Central memory CD8-positive, alpha-beta T cell (primary cell): Measurements from ENCODE around the gene AS3MT.
"Not testable (repeated sequence)": the region's sequence is repeated elsewhere in the genome, so short reads cannot be mapped to it uniquely, and the experiment has no call there.

ENCODE experiments used
- ATAC-seq: fragments of 150-1000 bp; cut with Tn5 transposase; replicated peaks from 2 replicates; pipeline ENCODE4 v1.10.0; 2022; ENCODE audit warnings: mild to moderate bottlenecking, moderate FRiP score, moderate number of reproducible peaks; ENCODE audit not compliant: poor library complexity, severe bottlenecking; ENCODE audit errors: extremely low read depth
- DNase-seq, 2 donors: peaks; one replicate each; pipeline ENCODE4 v3.0.0; 2021; ENCODE audit warnings: low spot score in 2 of 2
- H3K27ac Mint-ChIP-seq: one replicate; pipeline ENCODE4 v1.8.0; 2022; ENCODE audit warnings: low read depth, mild to moderate bottlenecking, moderate library complexity, mixed read lengths
- H3K27me3 Mint-ChIP-seq: one replicate; pipeline ENCODE4 v1.8.0; 2022; ENCODE audit warnings: mixed read lengths
- H3K36me3 Mint-ChIP-seq: one replicate; pipeline ENCODE4 v1.8.0; 2022; ENCODE audit warnings: mild to moderate bottlenecking, moderate library complexity, mixed read lengths; ENCODE audit not compliant: insufficient read depth
- H3K4me1 Mint-ChIP-seq: one replicate; pipeline ENCODE4 v1.8.0; 2022; ENCODE audit warnings: mixed read lengths
- H3K4me3 Mint-ChIP-seq: one replicate; pipeline ENCODE4 v1.8.0; 2022; ENCODE audit warnings: mild to moderate bottlenecking, moderate library complexity, mixed read lengths
- H3K9me3 Mint-ChIP-seq: one replicate; pipeline ENCODE4 v1.8.0; 2022; ENCODE audit warnings: mixed read lengths

Gene AS3MT

DNA sequence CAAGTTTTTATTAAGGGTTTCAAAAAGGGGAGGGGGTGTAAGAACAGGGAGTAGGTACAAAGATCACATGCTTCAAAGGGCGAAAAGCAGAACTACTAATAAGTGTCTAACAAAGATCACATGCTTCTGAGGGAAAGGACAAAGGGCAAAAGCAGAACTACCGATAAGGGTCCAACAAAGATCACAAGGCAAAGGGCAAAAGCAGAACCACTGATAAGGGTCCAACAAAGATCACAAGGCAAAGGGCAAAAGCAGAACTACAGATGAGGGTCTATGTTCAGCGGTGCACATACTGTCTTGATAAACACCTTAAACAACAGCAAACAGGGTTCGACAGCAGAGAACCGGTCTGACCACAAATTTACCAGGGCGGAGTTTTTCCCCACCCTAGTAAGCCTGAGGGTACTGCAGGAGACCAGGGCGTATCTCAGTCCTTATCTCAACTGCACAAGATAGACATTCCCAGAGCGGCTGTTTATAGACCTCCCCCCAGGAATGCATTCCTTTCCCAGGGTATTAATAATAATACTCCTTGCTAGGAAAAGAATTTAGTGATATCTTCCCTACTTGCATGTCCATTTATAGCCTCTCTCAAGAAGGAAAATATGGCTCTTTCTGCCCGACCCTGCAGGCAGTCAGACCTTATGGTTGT is 30.9 kb upstream of the AS3MT start:
- H3K36me3 Mint-ChIP-seq, H3K4me1 Mint-ChIP-seq, H3K4me3 Mint-ChIP-seq, H3K27ac Mint-ChIP-seq, ATAC-seq, DNase-seq: not testable (repeated sequence)
- Mint-ChIP-seq H3K9me3 (peaks cover 10% of the 10 kb centered on the region), H3K27me3 (peaks cover 65% of the 10 kb centered on the region)

DNA sequence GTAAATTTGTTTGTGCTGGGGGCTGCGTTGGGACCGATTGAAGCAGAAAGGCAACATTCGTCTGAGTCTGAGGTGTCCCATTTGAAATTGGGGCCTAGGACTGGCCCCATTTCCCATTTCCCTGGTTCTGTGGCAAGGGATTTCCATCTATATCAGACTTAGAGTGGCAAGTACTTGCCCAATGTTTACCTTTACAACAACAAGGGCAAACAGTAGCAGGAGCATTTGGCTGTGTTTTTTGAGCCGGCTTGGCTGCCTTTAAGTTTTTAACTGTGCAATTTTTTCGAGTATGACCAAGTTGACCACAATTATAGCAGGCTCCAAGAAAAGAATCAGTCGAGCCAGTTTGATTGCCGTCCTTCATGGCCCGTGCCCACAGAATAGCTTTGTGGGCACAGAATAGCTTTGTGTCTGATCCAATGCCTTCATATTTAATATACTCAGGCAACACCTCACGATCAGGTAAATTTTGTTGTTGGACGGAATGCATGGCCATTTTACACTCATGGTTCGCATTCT is 27.4 kb upstream of the AS3MT start:
- no peak for DNase-seq
- H3K27ac Mint-ChIP-seq = no peak overlapping the region
- no peaks in the 10 kb centered on the region for H3K36me3 Mint-ChIP-seq
- no peaks in the 10 kb centered on the region for H3K4me1 Mint-ChIP-seq
- H3K4me3 Mint-ChIP-seq = no peak overlapping the region
- peaks cover 10% of the 10 kb centered on the region for H3K9me3 Mint-ChIP-seq
- peaks cover 68% of the 10 kb centered on the region for H3K27me3 Mint-ChIP-seq
- no peak for ATAC-seq

- peaks cover 57% of the 10 kb centered on the region for H3K27me3 Mint-ChIP-seq
- DNase-seq, H3K36me3 Mint-ChIP-seq, H3K9me3 Mint-ChIP-seq, H3K27ac Mint-ChIP-seq, H3K4me1 Mint-ChIP-seq, H3K4me3 Mint-ChIP-seq, ATAC-seq: not testable (repeated sequence)
Measured at GRCh38 chr10:102843139-102843538, 26.1 kb upstream of the AS3MT start.

GRCh38 chr10:102844190-102844776 is 25.0 kb upstream of the AS3MT start:
- DNase-seq, ATAC-seq, H3K4me1 Mint-ChIP-seq, H3K4me3 Mint-ChIP-seq, H3K9me3 Mint-ChIP-seq, H3K36me3 Mint-ChIP-seq, H3K27ac Mint-ChIP-seq: not testable (repeated sequence)
- peaks cover 45% of the 10 kb centered on the region for H3K27me3 Mint-ChIP-seq

- Mint-ChIP-seq H3K27me3 (peaks cover 34% of the 10 kb centered on the region), H3K36me3 (no peaks in the 10 kb centered on the region), H3K4me1 (no peaks in the 10 kb centered on the region), H3K9me3 (no peaks in the 10 kb centered on the region), H3K4me3 (no peak overlapping the region), H3K27ac (no peak overlapping the region)
- DNase-seq (no peak), ATAC-seq (no peak)
Measured at GRCh38 chr10:102845352-102845902, 23.8 kb upstream of the AS3MT start.

GRCh38 chr10:102850025-102850518 is 19.2 kb upstream of the AS3MT start:
- no peaks in the 10 kb centered on the region for H3K9me3 Mint-ChIP-seq
- ATAC-seq = no peak

GRCh38 chr10:102853237-102853636 is 16.0 kb upstream of the AS3MT start:
- not testable (repeated sequence) for DNase-seq, ATAC-seq, H3K4me1 Mint-ChIP-seq, H3K9me3 Mint-ChIP-seq, H3K4me3 Mint-ChIP-seq, H3K27me3 Mint-ChIP-seq, H3K27ac Mint-ChIP-seq, H3K36me3 Mint-ChIP-seq

More at GRCh38 chr10:102850025-102850518, 19.2 kb upstream of the AS3MT start:
- Mint-ChIP-seq H3K36me3 (no peaks in the 10 kb centered on the region), H3K4me1 (peaks cover 10% of the 10 kb centered on the region), H3K27me3 (no peaks in the 10 kb centered on the region), H3K4me3 (no peak overlapping the region), H3K27ac (no peak overlapping the region)
- no peak for DNase-seq

GRCh38 chr10:102855731-102856436 is 13.4 kb upstream of the AS3MT start:
- not testable (repeated sequence) for H3K9me3 Mint-ChIP-seq, H3K27ac Mint-ChIP-seq, ATAC-seq, H3K27me3 Mint-ChIP-seq, DNase-seq, H3K36me3 Mint-ChIP-seq
- Mint-ChIP-seq H3K4me1 (peaks cover 15% of the 10 kb centered on the region), H3K4me3 (peak overlapping the region; percentile 7)

DNA sequence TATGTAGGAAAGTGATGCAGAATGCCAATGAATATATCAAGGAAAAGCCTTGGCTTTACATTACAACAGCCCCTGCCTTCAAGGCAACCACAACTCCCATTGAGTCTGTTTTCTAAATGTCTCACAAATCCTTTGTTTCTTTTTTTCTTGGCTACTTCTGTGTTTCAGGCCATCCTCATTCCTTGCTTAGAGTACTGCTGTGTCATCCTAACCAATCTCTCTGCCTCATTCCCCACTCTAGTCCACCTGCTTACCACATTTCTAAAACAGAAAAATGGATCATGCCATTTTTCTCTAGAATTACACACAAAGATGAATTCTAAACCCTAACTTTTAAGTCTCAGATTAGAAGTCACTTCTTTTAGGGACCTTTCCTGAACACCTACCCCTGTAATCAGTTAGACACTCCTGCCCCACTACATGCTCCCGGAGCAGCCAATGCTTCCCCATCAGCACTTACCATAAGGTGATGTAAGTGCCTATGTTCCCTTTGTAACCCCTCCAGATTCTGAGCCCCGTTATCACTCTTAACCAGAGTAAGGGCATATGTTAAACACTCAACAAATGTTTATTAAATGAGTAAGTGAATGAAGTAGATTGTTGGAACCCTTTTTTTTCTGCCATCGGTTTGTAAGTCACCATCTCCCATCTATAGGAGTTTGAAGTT is 12.4 kb upstream of the AS3MT start:
- H3K9me3 Mint-ChIP-seq = no peaks in the 10 kb centered on the region
- DNase-seq (no peak), ATAC-seq (no peak)
- H3K27me3 Mint-ChIP-seq = no peaks in the 10 kb centered on the region
- H3K4me1 Mint-ChIP-seq = peaks cover 15% of the 10 kb centered on the region
- H3K4me3 Mint-ChIP-seq = no peak overlapping the region
- H3K27ac Mint-ChIP-seq = no peak overlapping the region
- H3K36me3 Mint-ChIP-seq = peaks cover 15% of the 10 kb centered on the region

GRCh38 chr10:102859911-102860310 is 9.4 kb upstream of the AS3MT start:
- ATAC-seq = no peak
- peaks cover 6% of the 10 kb centered on the region for H3K4me1 Mint-ChIP-seq
- no peaks in the 10 kb centered on the region for H3K27me3 Mint-ChIP-seq
- no peak overlapping the region for H3K27ac Mint-ChIP-seq
- H3K9me3 Mint-ChIP-seq = no peaks in the 10 kb centered on the region
- H3K4me3 Mint-ChIP-seq = no peak overlapping the region
- no peak for DNase-seq
- H3K36me3 Mint-ChIP-seq = peaks cover 28% of the 10 kb centered on the region

DNA sequence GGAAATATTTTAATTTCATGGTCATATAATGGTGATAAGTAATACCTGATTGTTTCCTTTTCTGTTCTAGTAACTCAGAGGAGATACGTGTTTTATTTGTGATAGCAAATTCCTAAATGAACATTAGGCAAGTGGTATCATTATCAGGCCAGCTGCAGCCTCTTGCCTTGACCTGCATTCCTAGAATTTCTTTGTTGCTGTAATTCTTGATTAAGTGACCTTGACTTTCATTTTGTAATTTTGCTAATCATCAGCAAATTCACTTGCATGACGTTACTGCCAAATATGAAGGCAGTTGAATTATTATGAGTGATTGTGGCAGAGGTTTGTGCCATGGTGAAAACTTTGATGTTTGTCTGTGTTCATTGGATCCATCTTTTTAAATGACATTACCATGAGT is 5.6 kb upstream of the AS3MT start:
- H3K4me1 Mint-ChIP-seq = peaks cover 6% of the 10 kb centered on the region
- H3K9me3 Mint-ChIP-seq = no peaks in the 10 kb centered on the region
- DNase-seq (no peak), ATAC-seq (no peak)
- H3K27ac Mint-ChIP-seq = no peak overlapping the region
- H3K36me3 Mint-ChIP-seq = peaks cover 32% of the 10 kb centered on the region
- H3K27me3 Mint-ChIP-seq = peaks cover 3% of the 10 kb centered on the region
- no peak overlapping the region for H3K4me3 Mint-ChIP-seq

- Mint-ChIP-seq H3K4me1 (peaks cover 8% of the 10 kb centered on the region), H3K36me3 (peaks cover 28% of the 10 kb centered on the region), H3K4me3 (no peak overlapping the region), H3K27ac (no peak overlapping the region), H3K27me3 (peaks cover 22% of the 10 kb centered on the region), H3K9me3 (no peaks in the 10 kb centered on the region)
- no peak for ATAC-seq
- no peak for DNase-seq
Measured at GRCh38 chr10:102865620-102866019, 3.6 kb upstream of the AS3MT start.
